KBM-7 (cell line): ENCODE measurements around the gene SERPINF2.
A peak's percentile ranks its signal among the peaks of the same experiment; 100 is the strongest.
"Not testable (repeated sequence)": the region's sequence is repeated elsewhere in the genome, so short reads cannot be mapped to it uniquely, and the experiment has no call there.

Experiments
- DNase-seq: peaks from one replicate; pipeline ENCODE4 v3.0.0-alpha.2; 2015
- in situ Hi-C: fragments of 300-500 bp; cut with MboI; formaldehyde crosslinking; loops from 2 replicates; pipeline ENCODE4 v1.14.3; 2020; ENCODE audit warnings: low sequenced_read_pairs, low pct_unique_long_range_greater_than_20kb, mixed read lengths

Gene SERPINF2

GRCh38 chr17:1754430-1755112 is 11.9 kb downstream of the SERPINF2 start:
- in situ Hi-C loops = no loop called here
- DNase-seq = no peak

GRCh38 chr17:1755252-1755826 is 12.7 kb downstream of the SERPINF2 start:
- no peak for DNase-seq
- in situ Hi-C loops = no loop called here

- in situ Hi-C loops = no loop called here
- DNase-seq = no peak
These were observed 13.2 kb downstream of the SERPINF2 start for GRCh38 chr17:1755827-1756262.

- peak; percentile 54 for DNase-seq
- in situ Hi-C loops = no loop called here
These were observed 16.1 kb downstream of the SERPINF2 start for GRCh38 chr17:1758807-1759206.

GRCh38 chr17:1759529-1759928 is 16.9 kb downstream of the SERPINF2 start:
- in situ Hi-C loops = no loop called here
- no peak for DNase-seq

GRCh38 chr17:1762233-1762900 is 19.7 kb downstream of the SERPINF2 start:
- DNase-seq = no peak
- in situ Hi-C loops = no loop called here

GRCh38 chr17:1762901-1763898 is 20.5 kb downstream of the SERPINF2 start:
- peak; percentile 48 for DNase-seq
- in situ Hi-C loops = no loop called here

GRCh38 chr17:1764284-1764683 is 21.6 kb downstream of the SERPINF2 start:
- in situ Hi-C loops = no loop called here

GRCh38 chr17:1764705-1765104 is 22.0 kb downstream of the SERPINF2 start:
- DNase-seq, in situ Hi-C loops: not testable (repeated sequence)

More at GRCh38 chr17:1764284-1764683, 21.6 kb downstream of the SERPINF2 start:
- peak; percentile 82 for DNase-seq

GRCh38 chr17:1765576-1765975 is 22.9 kb downstream of the SERPINF2 start:
- in situ Hi-C loops = no loop called here
- no peak for DNase-seq

- in situ Hi-C loops = no loop called here
- DNase-seq = no peak
These were observed 23.9 kb downstream of the SERPINF2 start for GRCh38 chr17:1766382-1767135.

- in situ Hi-C loops = no loop called here
These were observed 24.7 kb downstream of the SERPINF2 start for GRCh38 chr17:1767358-1767757.

GRCh38 chr17:1769822-1770477 is 27.3 kb downstream of the SERPINF2 start:
- DNase-seq = no peak

More at GRCh38 chr17:1767358-1767757, 24.7 kb downstream of the SERPINF2 start:
- DNase-seq = no peak

GRCh38 chr17:1773000-1773695 is 30.5 kb downstream of the SERPINF2 start:
- DNase-seq, in situ Hi-C loops: not testable (repeated sequence)

More at GRCh38 chr17:1769822-1770477, 27.3 kb downstream of the SERPINF2 start:
- in situ Hi-C loops = no loop called here

- no peak for DNase-seq
- in situ Hi-C loops = no loop called here
These were observed 31.1 kb downstream of the SERPINF2 start for GRCh38 chr17:1773696-1774181.

- no peak for DNase-seq
- in situ Hi-C loops = no loop called here
These were observed 31.9 kb downstream of the SERPINF2 start for GRCh38 chr17:1774390-1775176.
